Peyer's patch (tissue), 4 donors: ENCODE data around the gene ATXN1. TPM values are rescaled to one million over a fixed set of nuclear protein-coding genes. Genes with fewer than 3 reads are reported as not detected.

Experiments used
- DNase-seq, 3 donors: peaks; one replicate each; pipeline ENCODE4 v3.0.0-alpha.2; 2017 to 2019
- H3K27ac ChIP-seq, 4 donors: fragments of 200-600 bp; sonication (generic); one replicate each; pipeline ENCODE4 v1.5.1; 2016 to 2019
- H3K27me3 ChIP-seq, 2 donors: fragments of 200-600 bp; sonication (generic); one replicate each; pipeline ENCODE4 v1.5.1; 2019
- H3K36me3 ChIP-seq, 3 donors: fragments of 200-600 bp; sonication (generic); one replicate each; pipeline ENCODE4 v1.5.1; 2016 to 2019
- H3K4me1 ChIP-seq, 4 donors: fragments of 200-600 bp; sonication (generic); one replicate each; pipeline ENCODE4 v1.5.1; 2016 to 2019
- H3K4me3 ChIP-seq, 4 donors: fragments of 200-600 bp; sonication (generic); 1 replicate in 3 of 4; 2 replicates in 1 of 4; pipeline ENCODE4 v1.5.1; 2016 to 2019; ENCODE audit warnings: mild to moderate bottlenecking in 1 of 4
- H3K9me3 ChIP-seq, 4 donors: fragments of 200-600 bp; sonication (generic); one replicate each; pipeline ENCODE4 v1.5.1; 2016 to 2019; ENCODE audit warnings: mild to moderate bottlenecking in 1 of 4
- POLR2A ChIP-seq, 2 donors: fragments of 450-650 bp; IDR thresholded peaks; one replicate each; pipeline ENCODE4 v1.5.1; 2017; ENCODE audit warnings: antibody characterized with exemption in 2 of 2, mild to moderate bottlenecking in 2 of 2, moderate library complexity in 2 of 2
- total RNA-seq, 4 donors: library from RNA; depleted of rRNA; stranded (reverse); fragments of >200 nt; gene quantifications; one replicate each; pipeline ENCODE4 v1.1.0, GENCODE V29; 2016
- TF ChIP-seq, protein P1 (sequence below), 6 experiments: fragments of 450-650 bp in 4 of 6; fragments of 200-600 bp in 2 of 6; sonication (generic) in 1 of 6; IDR thresholded peaks; one replicate each; pipeline ENCODE4 v1.5.1; 2017 to 2019; ENCODE audit warnings: antibody characterized with exemption in 6 of 6, mild to moderate bottlenecking in 3 of 6, moderate library complexity in 1 of 6

The ATXN1 gene
- total RNA-seq, 4 donors from 2014 or later, result 34.7 to 48.5 (median 43.1) TPM

DNA sequence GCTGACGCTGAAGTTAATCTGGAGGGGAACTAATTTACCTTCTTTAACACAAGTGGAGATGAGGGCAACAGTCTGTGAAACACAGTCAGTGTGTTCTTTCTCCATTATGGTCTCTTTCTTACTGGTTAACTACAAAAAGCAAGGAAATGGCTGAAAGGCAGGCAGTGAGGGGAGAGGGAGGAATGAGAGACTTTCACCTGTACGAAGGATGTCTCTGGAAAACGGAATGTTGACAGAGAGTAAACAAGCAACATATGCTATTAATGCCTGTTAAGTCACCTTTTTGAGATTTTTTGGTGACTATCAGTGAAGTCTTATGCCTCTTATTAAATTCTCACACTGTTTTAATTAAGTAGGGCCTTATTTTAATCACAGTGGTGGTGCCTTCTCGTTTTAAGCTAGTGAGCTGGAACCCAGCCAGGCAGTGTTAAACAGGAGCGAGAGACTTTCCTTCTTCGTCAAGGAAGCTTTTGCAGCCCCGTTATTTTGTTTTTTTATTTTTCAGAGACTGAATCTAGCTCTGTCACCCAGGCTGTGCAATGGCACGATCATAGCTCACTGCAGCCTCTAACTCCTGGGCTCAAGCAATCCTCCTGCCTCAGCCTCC is 165.6 kb downstream of the ATXN1 start:
- H3K27ac ChIP-seq, result no peak overlapping the region
- TF ChIP-seq, protein P1, sequence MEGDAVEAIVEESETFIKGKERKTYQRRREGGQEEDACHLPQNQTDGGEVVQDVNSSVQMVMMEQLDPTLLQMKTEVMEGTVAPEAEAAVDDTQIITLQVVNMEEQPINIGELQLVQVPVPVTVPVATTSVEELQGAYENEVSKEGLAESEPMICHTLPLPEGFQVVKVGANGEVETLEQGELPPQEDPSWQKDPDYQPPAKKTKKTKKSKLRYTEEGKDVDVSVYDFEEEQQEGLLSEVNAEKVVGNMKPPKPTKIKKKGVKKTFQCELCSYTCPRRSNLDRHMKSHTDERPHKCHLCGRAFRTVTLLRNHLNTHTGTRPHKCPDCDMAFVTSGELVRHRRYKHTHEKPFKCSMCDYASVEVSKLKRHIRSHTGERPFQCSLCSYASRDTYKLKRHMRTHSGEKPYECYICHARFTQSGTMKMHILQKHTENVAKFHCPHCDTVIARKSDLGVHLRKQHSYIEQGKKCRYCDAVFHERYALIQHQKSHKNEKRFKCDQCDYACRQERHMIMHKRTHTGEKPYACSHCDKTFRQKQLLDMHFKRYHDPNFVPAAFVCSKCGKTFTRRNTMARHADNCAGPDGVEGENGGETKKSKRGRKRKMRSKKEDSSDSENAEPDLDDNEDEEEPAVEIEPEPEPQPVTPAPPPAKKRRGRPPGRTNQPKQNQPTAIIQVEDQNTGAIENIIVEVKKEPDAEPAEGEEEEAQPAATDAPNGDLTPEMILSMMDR (IDR thresholded peaks at IDR 0.05), result no peak
- TF ChIP-seq POLR2A (IDR thresholded peaks at IDR 0.05), result no peak
- no peak overlapping the region for H3K4me3 ChIP-seq
- H3K27me3 ChIP-seq, result no peaks in the 10 kb centered on the region
- no peaks in the 10 kb centered on the region for H3K36me3 ChIP-seq
- DNase-seq, result no peak
- no peaks in the 10 kb centered on the region for H3K9me3 ChIP-seq
- no peaks in the 10 kb centered on the region for H3K4me1 ChIP-seq

DNA sequence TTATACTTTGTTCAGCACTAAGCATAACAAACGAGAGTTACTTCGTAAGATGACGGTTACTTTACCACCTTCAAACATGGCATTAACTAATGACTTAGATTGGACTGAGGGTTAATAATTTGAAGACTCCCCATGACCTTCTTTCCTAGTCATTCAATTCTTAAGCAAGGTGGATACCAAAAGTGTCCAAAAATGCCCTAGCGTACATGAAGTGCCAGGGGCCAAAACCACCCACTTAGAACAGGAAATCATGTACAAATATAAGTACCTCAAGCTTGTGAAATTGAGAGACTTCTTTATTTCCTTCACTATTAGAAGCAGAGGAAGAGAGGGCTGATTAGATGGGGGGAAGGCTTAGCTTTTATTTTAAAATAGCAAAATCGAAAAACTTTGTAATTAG is 166.4 kb downstream of the ATXN1 start:
- no peak for DNase-seq
- Histone ChIP-seq H3K36me3 (no peaks in the 10 kb centered on the region), H3K9me3 (no peaks in the 10 kb centered on the region), H3K4me3 (no peak overlapping the region), H3K27ac (no peak overlapping the region), H3K27me3 (no peaks in the 10 kb centered on the region), H3K4me1 (no peaks in the 10 kb centered on the region)
- TF ChIP-seq, protein P1 (IDR thresholded peaks at IDR 0.05), result no peak
- no peak for TF ChIP-seq POLR2A (IDR thresholded peaks at IDR 0.05)

- TF ChIP-seq, protein P1 (IDR thresholded peaks at IDR 0.05), result no peak
- no peak for TF ChIP-seq POLR2A (IDR thresholded peaks at IDR 0.05)
- Histone ChIP-seq H3K4me3 (no peak overlapping the region), H3K4me1 (no peaks in the 10 kb centered on the region), H3K27me3 (no peaks in the 10 kb centered on the region), H3K9me3 (no peaks in the 10 kb centered on the region), H3K27ac (peak overlapping the region in 1 of 4 donors; percentile 52), H3K36me3 (no peaks in the 10 kb centered on the region)
- no peak for DNase-seq
Observed at GRCh38 chr6:16592223-16592911, 168.9 kb downstream of the ATXN1 start.

DNA sequence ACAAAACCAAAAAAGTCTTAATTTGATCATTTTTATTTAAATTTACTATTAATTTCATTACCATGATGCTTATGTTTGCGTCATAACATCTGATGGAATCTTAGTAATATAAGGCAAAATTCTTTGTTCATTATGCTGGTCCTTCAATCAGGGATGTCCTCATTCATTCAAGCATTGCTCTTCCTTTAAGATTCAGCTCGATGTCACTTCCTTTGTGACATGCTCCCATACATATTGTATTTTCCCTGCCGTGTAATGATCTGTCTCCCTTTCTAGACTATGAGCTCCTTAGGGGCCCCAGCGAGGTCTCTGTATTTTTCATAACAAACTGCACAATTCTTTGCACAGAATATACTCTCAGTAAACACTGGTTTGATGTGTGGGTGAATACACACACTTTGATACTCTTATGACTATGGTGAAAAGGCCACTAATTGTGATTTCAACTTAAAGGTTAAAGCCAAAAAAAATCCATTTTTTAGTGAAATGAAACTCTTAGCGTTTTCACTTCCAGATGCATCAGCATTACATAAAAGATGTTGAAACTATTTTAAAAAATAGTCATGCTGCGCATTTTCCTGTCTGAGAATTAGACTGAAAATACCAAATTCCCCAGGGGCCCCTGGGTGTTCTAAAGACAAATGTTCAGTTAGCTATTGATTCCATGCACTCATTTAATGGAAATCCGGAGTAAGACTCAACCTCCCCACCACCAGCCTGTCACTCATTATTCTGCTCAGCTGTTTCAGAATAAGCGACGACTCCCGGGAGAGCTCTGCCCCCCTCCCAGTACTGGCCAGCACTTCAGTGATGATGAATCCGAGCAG is 169.7 kb downstream of the ATXN1 start:
- H3K27ac ChIP-seq, result peak overlapping the region in 1 of 4 donors; percentile 52

GRCh38 chr6:16585805-16586204 is 175.5 kb downstream of the ATXN1 start:
- no peaks in the 10 kb centered on the region for H3K36me3 ChIP-seq
- H3K27ac ChIP-seq, result peak overlapping the region in 2 of 4 donors; percentile 25 to 72
- no peak for TF ChIP-seq POLR2A (IDR thresholded peaks at IDR 0.05)
- TF ChIP-seq, protein P1 (IDR thresholded peaks at IDR 0.05), result no peak
- no peak for DNase-seq
- no peaks in the 10 kb centered on the region for H3K27me3 ChIP-seq
- H3K4me3 ChIP-seq, result peak overlapping the region in 2 of 4 donors; percentile 35 to 45
- H3K9me3 ChIP-seq, result no peaks in the 10 kb centered on the region
- no peaks in the 10 kb centered on the region for H3K4me1 ChIP-seq

More for the DNA sequence above, 169.7 kb downstream of the ATXN1 start:
- H3K4me3 ChIP-seq, result no peak overlapping the region
- H3K9me3 ChIP-seq, result no peaks in the 10 kb centered on the region
- H3K27me3 ChIP-seq, result no peaks in the 10 kb centered on the region
- no peaks in the 10 kb centered on the region for H3K36me3 ChIP-seq
- H3K4me1 ChIP-seq, result no peaks in the 10 kb centered on the region
- peak in 1 of 3 donors; percentile 26 for DNase-seq
- TF ChIP-seq, protein P1 (IDR thresholded peaks at IDR 0.05), result no peak
- no peak for TF ChIP-seq POLR2A (IDR thresholded peaks at IDR 0.05)
